OCI-LY1 (cell line): ENCODE results near the gene RGS7.

Experiments
- H2AFZ ChIP-seq: fragments of 200-600 bp; sonication (generic), shearing (Covaris generic); 2 replicates; pipeline ENCODE4 v1.6.0; 2014; ENCODE audit warnings: antibody characterized with exemption, mild to moderate bottlenecking, low read length
- H3F3A ChIP-seq: fragments of 200-600 bp; sonication (generic), shearing (Covaris generic); 2 replicates; pipeline ENCODE4 v1.6.0; 2014; ENCODE audit warnings: mild to moderate bottlenecking, antibody characterized with exemption, low read length, moderate library complexity; ENCODE audit not compliant: insufficient read depth
- H3K27ac ChIP-seq: fragments of 200-600 bp; sonication (generic); 2 replicates; pipeline ENCODE4 v1.5.1; 2014; ENCODE audit warnings: low read length, mixed run types, mild to moderate bottlenecking, low read depth; ENCODE audit not compliant: poor library complexity, severe bottlenecking
- H3K27me3 ChIP-seq: fragments of 200-600 bp; sonication (generic); 2 replicates; pipeline ENCODE4 v1.6.0; 2014; ENCODE audit warnings: antibody characterized with exemption, mild to moderate bottlenecking, low read length, moderate library complexity; ENCODE audit not compliant: insufficient read depth
- H3K36me3 ChIP-seq: fragments of 200-600 bp; sonication (generic); 2 replicates; pipeline ENCODE4 v1.6.1; 2014; ENCODE audit warnings: mild to moderate bottlenecking, antibody characterized with exemption, low read length, moderate library complexity, mixed read lengths; ENCODE audit not compliant: insufficient read depth
- H3K4me1 ChIP-seq: fragments of 200-600 bp; sonication (generic); 2 replicates; pipeline ENCODE4 v1.5.1; 2014; ENCODE audit warnings: mild to moderate bottlenecking, low read length, moderate library complexity; ENCODE audit not compliant: insufficient read depth, severe bottlenecking
- H3K4me2 ChIP-seq: fragments of 200-600 bp; sonication (generic), shearing (Covaris generic); 2 replicates; pipeline ENCODE4 v1.6.1; 2014; ENCODE audit warnings: low read length
- H3K4me3 ChIP-seq: fragments of 200-600 bp; sonication (generic); 2 replicates; pipeline ENCODE4 v1.5.1; 2014; ENCODE audit warnings: low read length, low read depth, mild to moderate bottlenecking, mixed read lengths; ENCODE audit not compliant: poor library complexity, severe bottlenecking
- H3K79me2 ChIP-seq: fragments of 200-600 bp; shearing (Covaris generic); 2 replicates; pipeline ENCODE4 v1.6.1; 2016; ENCODE audit warnings: mixed run types, low read length, mixed read lengths; ENCODE audit not compliant: insufficient read depth
- H3K9ac ChIP-seq: fragments of 200-600 bp; sonication (generic), shearing (Covaris generic); 2 replicates; pipeline ENCODE4 v1.6.1; 2014; ENCODE audit warnings: mild to moderate bottlenecking, low read length, mixed read lengths
- H3K9me2 ChIP-seq: fragments of 200-600 bp; sonication (generic), shearing (Covaris generic); 2 replicates; pipeline ENCODE4 v1.6.1; 2014; ENCODE audit warnings: low read depth, mild to moderate bottlenecking, low read length, mixed read lengths
- H3K9me3 ChIP-seq: fragments of 200-600 bp; shearing (Covaris generic); 2 replicates; pipeline ENCODE4 v1.6.1; 2014; ENCODE audit warnings: low read length, mixed read lengths
- H4K20me1 ChIP-seq: fragments of 200-600 bp; sonication (generic), shearing (Covaris generic); 2 replicates; pipeline ENCODE4 v1.6.0; 2016; ENCODE audit warnings: mild to moderate bottlenecking, low read length; ENCODE audit not compliant: insufficient read depth
- CTCF ChIP-seq: fragments of 200-600 bp; sonication (generic), shearing (Covaris generic); IDR thresholded peaks from 2 replicates; pipeline ENCODE4 v1.5.1; 2017; ENCODE audit warnings: mild to moderate bottlenecking, antibody characterized with exemption, low read length, moderate library complexity, mixed read lengths
- EZH2 ChIP-seq: fragments of 200-600 bp; sonication (generic), shearing (Covaris generic); IDR thresholded peaks from 2 replicates; pipeline ENCODE4 v1.8.0; 2017; ENCODE audit warnings: borderline replicate concordance, mixed run types, mild to moderate bottlenecking, antibody characterized with exemption, low read length, moderate library complexity, mixed read lengths

RGS7 gene

GRCh38 chr1:240917976-240918375 lies 439.0 kb downstream of the RGS7 start:
- H3K27me3 ChIP-seq: no peaks in the 10 kb centered on the region
- no peaks in the 10 kb centered on the region for H3K79me2 ChIP-seq
- H3K9me3 ChIP-seq: no peaks in the 10 kb centered on the region
- no peak overlapping the region for H3K27ac ChIP-seq
- H3K9ac ChIP-seq: no peak overlapping the region
- H3F3A ChIP-seq: no peaks in the 10 kb centered on the region
- no peaks in the 10 kb centered on the region for H3K36me3 ChIP-seq
- H3K4me2 ChIP-seq: no peak overlapping the region
- no peak overlapping the region for H3K4me3 ChIP-seq
- TF ChIP-seq CTCF: no peak
- no peak for TF ChIP-seq EZH2
- peaks cover 5% of the 10 kb centered on the region for H3K4me1 ChIP-seq
- H4K20me1 ChIP-seq: no peaks in the 10 kb centered on the region
- no peak overlapping the region for H2AFZ ChIP-seq
- H3K9me2 ChIP-seq: no peaks in the 10 kb centered on the region

- H4K20me1 ChIP-seq: no peaks in the 10 kb centered on the region
- no peak overlapping the region for H3K9ac ChIP-seq
- H3K27me3 ChIP-seq: no peaks in the 10 kb centered on the region
- no peak overlapping the region for H3K27ac ChIP-seq
- no peaks in the 10 kb centered on the region for H3K9me2 ChIP-seq
- no peaks in the 10 kb centered on the region for H3K36me3 ChIP-seq
- H3K9me3 ChIP-seq: no peaks in the 10 kb centered on the region
- no peaks in the 10 kb centered on the region for H3F3A ChIP-seq
- TF ChIP-seq CTCF (no peak), EZH2 (no peak)
- no peak overlapping the region for H3K4me2 ChIP-seq
- no peak overlapping the region for H3K4me3 ChIP-seq
- H2AFZ ChIP-seq: no peak overlapping the region
- H3K4me1 ChIP-seq: peaks cover 36% of the 10 kb centered on the region
- no peaks in the 10 kb centered on the region for H3K79me2 ChIP-seq
Measured at GRCh38 chr1:240914506-240914905, 442.5 kb downstream of the RGS7 start.

DNA sequence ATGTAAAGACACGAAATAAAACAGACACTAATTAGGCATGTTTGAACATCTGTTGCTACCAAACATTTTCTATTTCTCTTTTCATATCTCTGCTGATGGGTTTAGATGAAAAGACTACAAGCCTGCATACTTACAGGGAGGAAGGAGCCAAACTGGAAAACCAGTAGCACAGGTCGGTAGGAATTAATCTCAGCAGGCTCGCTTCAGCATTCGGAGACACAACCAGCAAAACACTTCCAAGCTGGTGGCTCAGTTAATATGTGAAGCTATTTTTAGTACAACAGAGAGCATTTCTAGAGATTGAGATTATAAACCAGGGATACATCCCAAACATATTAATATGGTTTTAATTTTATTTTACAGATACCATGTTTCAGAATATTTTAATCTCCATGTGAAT lies 444.2 kb downstream of the RGS7 start:
- H3K36me3 ChIP-seq: no peaks in the 10 kb centered on the region
- no peak overlapping the region for H3K4me3 ChIP-seq
- H3K9me3 ChIP-seq: no peaks in the 10 kb centered on the region
- H3F3A ChIP-seq: no peaks in the 10 kb centered on the region
- H3K79me2 ChIP-seq: no peaks in the 10 kb centered on the region
- H2AFZ ChIP-seq: no peak overlapping the region
- no peaks in the 10 kb centered on the region for H3K27me3 ChIP-seq
- no peaks in the 10 kb centered on the region for H3K9me2 ChIP-seq
- H3K27ac ChIP-seq: no peak overlapping the region
- TF ChIP-seq CTCF (no peak), EZH2 (no peak)
- no peak overlapping the region for H3K9ac ChIP-seq
- H4K20me1 ChIP-seq: no peaks in the 10 kb centered on the region
- H3K4me2 ChIP-seq: no peak overlapping the region
- peaks cover 49% of the 10 kb centered on the region for H3K4me1 ChIP-seq
